ENCODE results near the gene BLVRB. TPM values are rescaled to one million over a fixed set of nuclear protein-coding genes. Genes with fewer than 3 reads are reported as not detected.

Gene BLVRB
- polyA plus RNA-seq, 2 of the 4 experiments (the other 2 are of a cell fraction): 202 to 280 TPM

DNA sequence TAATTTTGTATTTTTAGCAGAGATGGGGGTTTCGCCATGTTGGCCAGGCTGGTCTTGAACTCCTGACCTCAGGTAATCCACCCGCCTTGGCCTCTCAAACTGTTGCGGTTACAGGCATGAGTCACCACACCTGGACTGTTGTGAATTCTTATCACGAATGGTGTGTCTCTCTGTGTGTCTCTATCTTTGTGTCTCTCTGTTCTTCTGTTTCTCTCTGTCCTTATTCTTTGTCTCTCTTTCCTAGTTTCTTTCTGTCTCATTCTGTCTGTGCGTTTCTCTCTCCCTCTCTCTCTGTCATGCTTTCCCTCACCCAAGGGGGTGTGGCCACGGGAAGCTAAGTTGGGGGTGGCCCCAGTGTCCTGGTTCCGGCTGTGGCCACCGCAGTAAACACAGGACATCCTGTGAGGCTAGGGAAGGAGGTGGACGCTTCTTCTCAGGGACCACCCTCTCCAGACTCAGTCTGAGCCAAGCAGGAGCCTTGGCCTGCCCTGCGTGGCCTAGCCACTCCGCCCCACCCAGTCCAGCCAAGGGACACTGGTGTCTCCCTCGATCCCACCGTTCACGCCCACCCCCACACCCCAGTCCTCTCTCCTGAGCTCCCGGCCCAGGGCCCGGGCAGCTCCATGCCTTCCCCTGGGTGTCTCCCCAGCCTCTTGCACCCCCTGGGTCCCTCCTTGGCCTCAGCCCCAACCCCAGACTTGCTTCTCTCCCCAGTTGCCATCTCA is 48.5 kb downstream of the BLVRB start:
- Histone ChIP-seq H3K27ac (peak overlapping the region; percentile 37 to 75), H3K4me2 (peak overlapping the region; percentile 10; the same call in 2 of the 3 replicates), H3K4me3 (no peak overlapping the region), H3K9me3 (no peaks in the 10 kb centered on the region), H3K4me1 (peaks cover 17% of the 10 kb centered on the region)
- WGBS (ENCODE audit: missing lambda C conversion rate): 52% methylated on average over 16 of the region's 16 CpGs
- ChIA-PET CTCF (interaction anchor here (0.7 to 26.4 kb wide), 12 partner anchors 8 to 277 kb away, joined by 3 to 950 read pairs (median 6); partner anchors contain the start of genes BLVRB, PRX, SERTAD1 and SERTAD3), POLR2A (interaction anchor here (0.6 to 6.2 kb wide), 5 partner anchors 7 to 153 kb away, joined by 3 to 47 read pairs (median 4); partner anchors contain the start of gene SERTAD1)
- ATAC-seq (peak in 1 of 2 experiments; percentile 0; a peak in 1 of 6 replicates), DNase-seq (ENCODE audit: low read depth in 1 of 2, low spot score in 1 of 2) (peak in 1 of 2 experiments; percentile 71), FAIRE-seq (no peak)
- TF ChIP-seq CBX8 (IDR thresholded peaks at IDR 0.05) (no peak), FOSL2 (IDR thresholded peaks at IDR 0.05) (no peak), FOSL2 (CRISPR knock-in tag; IDR thresholded peaks at IDR 0.05) (peak; percentile 88)

GRCh38 chr19:40415768-40416167 is 49.8 kb downstream of the BLVRB start:
- CTCF ChIA-PET: interaction anchor here (0.8 to 26.4 kb wide), 14 partner anchors 8 to 219 kb away, joined by 3 to 950 read pairs (median 6); partner anchors contain the start of genes BLVRB, PRX, SERTAD1 and SERTAD3
- POLR2A ChIA-PET: interaction anchor here (0.9 to 6.2 kb wide), 3 partner anchors 9 to 155 kb away, joined by 3 to 47 read pairs (median 5); partner anchors contain the start of gene SERTAD1
- H3K4me1 ChIP-seq: peaks cover 21% of the 10 kb centered on the region
- FAIRE-seq (no peak), DNase-seq (ENCODE audit: low read depth in 1 of 2, low spot score in 1 of 2) (no peak), ATAC-seq (no peak)
- no peak overlapping the region for H3K4me2 ChIP-seq
- WGBS (ENCODE audit: missing lambda C conversion rate): 88% methylated on average over 2 of the region's 2 CpGs
- H3K9me3 ChIP-seq: no peaks in the 10 kb centered on the region
- no peak overlapping the region for H3K27ac ChIP-seq
- no peak overlapping the region for H3K4me3 ChIP-seq
- TF ChIP-seq ZFP36 (IDR thresholded peaks at IDR 0.05; ENCODE audit: borderline replicate concordance, partially characterized antibody) (peak; percentile 100), CTCF (IDR thresholded peaks at IDR 0.05) (no peak)

DNA sequence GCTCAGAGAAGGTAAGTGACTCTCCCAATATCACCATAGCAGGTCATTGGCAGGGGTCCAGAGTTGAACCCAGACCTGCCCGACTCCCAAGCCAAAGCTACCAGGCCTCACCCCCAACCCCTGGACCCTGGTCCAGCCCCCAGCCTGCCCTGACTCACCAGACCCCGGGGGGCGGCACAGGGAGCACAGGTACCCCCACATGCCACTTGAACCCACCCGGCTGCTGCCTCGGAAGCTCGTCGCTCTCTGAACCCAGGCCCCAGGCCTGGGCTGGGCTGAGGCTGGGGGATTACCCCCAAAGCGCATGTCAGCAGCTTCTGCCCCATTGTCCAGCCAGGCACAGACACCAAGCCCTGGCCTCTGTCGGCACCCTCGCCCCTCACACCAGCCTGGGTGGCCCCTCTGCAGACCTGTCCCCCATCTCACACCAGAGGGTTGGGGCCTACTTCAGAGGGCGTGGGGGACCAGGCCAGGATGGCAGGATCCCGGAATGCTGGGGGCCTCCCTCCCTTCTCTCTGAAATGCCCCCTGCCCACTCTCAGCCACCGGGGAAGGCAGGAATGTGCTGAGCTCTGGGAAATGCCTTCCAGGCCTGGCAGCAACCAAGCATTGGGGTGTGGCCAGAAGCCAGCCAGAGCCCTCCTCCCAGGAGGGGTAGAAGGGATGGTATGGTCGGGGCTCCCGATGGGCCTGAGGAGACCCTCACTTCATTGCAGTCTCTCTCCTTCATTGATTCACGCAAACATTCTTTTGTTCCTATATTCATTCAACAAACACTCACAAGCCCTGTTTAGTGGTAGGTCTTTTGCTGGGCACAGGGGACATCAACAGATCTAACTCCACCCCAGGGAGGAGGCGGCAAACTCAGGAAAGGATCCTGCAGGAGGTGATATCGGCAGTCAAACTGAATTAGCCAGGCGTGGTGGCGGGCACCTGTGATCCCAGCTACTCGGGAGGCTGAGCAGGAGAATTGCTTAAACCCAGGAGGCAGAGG is 50.7 kb downstream of the BLVRB start:
- H3K9me3 ChIP-seq: no peaks in the 10 kb centered on the region
- no peak for DNase-seq (ENCODE audit: low read depth in 1 of 2, low spot score in 1 of 2)
- no peak for TF ChIP-seq CHD2 (IDR thresholded peaks at IDR 0.05; ENCODE audit: low read length, partially characterized antibody)
- TF ChIP-seq MAFK (IDR thresholded peaks at IDR 0.05; ENCODE audit: partially characterized antibody): peak; percentile 63
- ChIA-PET POLR2A (interaction anchor here (1.5 to 6.2 kb wide), 2 partner anchors 10 to 11 kb away, joined by 3 to 47 read pairs; partner anchors contain the start of gene SERTAD1), CTCF (interaction anchor here (0.5 to 26.4 kb wide), 16 partner anchors 3 to 220 kb away, joined by 3 to 950 read pairs (median 6); partner anchors contain the start of genes BLVRB, PRX, SERTAD1 and SERTAD3)
- H3K4me3 ChIP-seq: no peak overlapping the region
- no peak for ATAC-seq
- FAIRE-seq: no peak
- peak overlapping the region in 1 of 2 experiments; percentile 2; a peak in 1 of 6 replicates for H3K27ac ChIP-seq
- WGBS (ENCODE audit: missing lambda C conversion rate): 84% methylated on average over 21 of the region's 21 CpGs
- no peak overlapping the region for H3K4me2 ChIP-seq
- H3K4me1 ChIP-seq: peaks cover 21% of the 10 kb centered on the region

- TF ChIP-seq FOXS1 (CRISPR knock-in tag; IDR thresholded peaks at IDR 0.05): no peak
- TF ChIP-seq KDM1A (IDR thresholded peaks at IDR 0.05; ENCODE audit: low read depth): peak; percentile 18; the same call in 1 of the 2 replicates
- peaks cover 21% of the 10 kb centered on the region for H3K4me1 ChIP-seq
- ChIA-PET CTCF (interaction anchor here (0.7 to 26.4 kb wide), 11 partner anchors 5 to 274 kb away, joined by 3 to 950 read pairs (median 6); partner anchors contain the start of genes BLVRB, PRX, SERTAD1 and SERTAD3), POLR2A (interaction anchor here (1.9 to 6.2 kb wide), 2 partner anchors 10 to 13 kb away, joined by 10 to 47 read pairs; partner anchors contain the start of gene SERTAD1)
- FAIRE-seq: no peak
- H3K4me2 ChIP-seq: no peak within 1 kb of the TSS
- H3K27ac ChIP-seq: no peak within 1 kb of the TSS
- no peak within 1 kb of the TSS for H3K4me3 ChIP-seq
- no peaks in the 10 kb centered on the region for H3K9me3 ChIP-seq
- no peak for DNase-seq (ENCODE audit: low read depth in 1 of 2, low spot score in 1 of 2)
- 67% methylated on average over 18 of the region's 18 CpGs for WGBS (ENCODE audit: missing lambda C conversion rate)
- no peak for ATAC-seq
Measured at GRCh38 chr19:40413291-40413845, 52.2 kb downstream of the BLVRB start, which contains the start of gene PRX. Gene PRX (minus strand): TSS chr19:40413378. CDS start chr19:40407932, 5,446 bp downstream.

All from A549 (cell line).